ENCODE data around the gene RHO.

RHO gene

GRCh38 chr3:129519896-129520715 lies 8.3 kb upstream of the RHO start:
- no peak for DNase-seq (ENCODE audit: low read depth)

- DNase-seq (ENCODE audit: low read depth) = no peak
Observed at GRCh38 chr3:129520960-129521359, 7.5 kb upstream of the RHO start.

- DNase-seq (ENCODE audit: low read depth) = no peak
Observed at GRCh38 chr3:129521611-129522010, 6.8 kb upstream of the RHO start.

GRCh38 chr3:129522953-129523352 lies 5.5 kb upstream of the RHO start:
- no peak for DNase-seq (ENCODE audit: low read depth)

GRCh38 chr3:129524081-129524480 lies 4.4 kb upstream of the RHO start:
- no peak for DNase-seq (ENCODE audit: low read depth)

- DNase-seq (ENCODE audit: low read depth) = no peak
Observed at GRCh38 chr3:129525341-129525968, 3.0 kb upstream of the RHO start.

- no peak for DNase-seq (ENCODE audit: low read depth)
Observed at GRCh38 chr3:129526121-129526900, 2.1 kb upstream of the RHO start.

- no peak for DNase-seq (ENCODE audit: low read depth)
Observed at GRCh38 chr3:129527262-129527661, 1.2 kb upstream of the RHO start.

- DNase-seq (ENCODE audit: low read depth) = no peak
Observed at GRCh38 chr3:129529436-129530210, 1.2 kb downstream of the RHO start.

GRCh38 chr3:129530251-129530791 lies 1.9 kb downstream of the RHO start:
- DNase-seq (ENCODE audit: low read depth) = no peak

GRCh38 chr3:129530821-129531220 lies 2.4 kb downstream of the RHO start:
- no peak for DNase-seq (ENCODE audit: low read depth)

- no peak for DNase-seq (ENCODE audit: low read depth)
Observed at GRCh38 chr3:129531699-129532098, 3.3 kb downstream of the RHO start.

- no peak for DNase-seq (ENCODE audit: low read depth)
Observed at GRCh38 chr3:129532261-129532660, 3.8 kb downstream of the RHO start.

- no peak for DNase-seq (ENCODE audit: low read depth)
Observed at GRCh38 chr3:129533406-129533805, 5.0 kb downstream of the RHO start.

- DNase-seq (ENCODE audit: low read depth) = no peak
Observed at GRCh38 chr3:129534428-129535027, 6.1 kb downstream of the RHO start.

GRCh38 chr3:129535075-129535474 lies 6.6 kb downstream of the RHO start:
- DNase-seq (ENCODE audit: low read depth) = no peak

- no peak for DNase-seq (ENCODE audit: low read depth)
Observed at GRCh38 chr3:129536374-129536667, 7.9 kb downstream of the RHO start.

GRCh38 chr3:129536804-129537203 lies 8.4 kb downstream of the RHO start:
- DNase-seq (ENCODE audit: low read depth) = no peak

- DNase-seq (ENCODE audit: low read depth) = no peak
Observed at GRCh38 chr3:129539206-129539605, 10.8 kb downstream of the RHO start.

GRCh38 chr3:129540776-129541516 lies 12.5 kb downstream of the RHO start:
- no peak for DNase-seq (ENCODE audit: low read depth)

- no peak for DNase-seq (ENCODE audit: low read depth)
Observed at GRCh38 chr3:129542747-129543146, 14.3 kb downstream of the RHO start.

Data from activated T-cell treated with anti-CD3 and anti-CD28 coated beads for 24 hours (primary cell).